Glutamatergic neuron (in vitro differentiated cells): Measurements from ENCODE around the gene MRTFA. TPM values are rescaled to one million over a fixed set of nuclear protein-coding genes. Genes with fewer than 3 reads are reported as not detected.

ENCODE experiments used
- DNase-seq: peaks from one replicate; pipeline ENCODE4 v3.0.0; 2022
- H3K27ac Mint-ChIP-seq: one replicate; pipeline ENCODE4 v1.8.0; 2020; ENCODE audit warnings: mild to moderate bottlenecking, mixed read lengths, inconsistent platforms; ENCODE audit not compliant: unreplicated experiment
- H3K27me3 Mint-ChIP-seq: one replicate; pipeline ENCODE4 v1.8.0; 2020; ENCODE audit warnings: mild to moderate bottlenecking, moderate library complexity, mixed read lengths, inconsistent platforms; ENCODE audit not compliant: unreplicated experiment
- H3K36me3 Mint-ChIP-seq: one replicate; pipeline ENCODE4 v1.8.0; 2020; ENCODE audit warnings: mild to moderate bottlenecking, mixed read lengths, inconsistent platforms; ENCODE audit not compliant: unreplicated experiment
- H3K4me1 Mint-ChIP-seq: one replicate; pipeline ENCODE4 v1.8.0; 2020; ENCODE audit warnings: mild to moderate bottlenecking, low read depth, mixed read lengths, inconsistent platforms; ENCODE audit not compliant: unreplicated experiment
- H3K4me3 Mint-ChIP-seq: one replicate; pipeline ENCODE4 v1.8.0; 2020; ENCODE audit warnings: mild to moderate bottlenecking, mixed read lengths, inconsistent platforms; ENCODE audit not compliant: unreplicated experiment
- H3K9me3 Mint-ChIP-seq: one replicate; pipeline ENCODE4 v1.8.0; 2020; ENCODE audit warnings: mild to moderate bottlenecking, moderate library complexity, mixed read lengths, inconsistent platforms; ENCODE audit not compliant: unreplicated experiment
- CTCF ChIP-seq: fragments of 200-600 bp; sonication (generic); IDR thresholded peaks from one replicate; pipeline ENCODE4 v1.5.0; 2021; ENCODE audit not compliant: partially characterized antibody, unreplicated experiment
- total RNA-seq: library from RNA; stranded (reverse); fragmentation: NEBNext Ultra II Directional; extraction: Animal tissue kit (Norgen Biotek cat#: 25700); gene quantifications from one replicate; pipeline ENCODE4 v1.2.1, GENCODE V29; 2021; ENCODE audit not compliant: unreplicated experiment

Gene MRTFA
- total RNA-seq, 1 donor from 2014 or later, result 91.7 TPM

GRCh38 chr22:40472051-40472450, 164.5 kb downstream of the MRTFA start:
- DNase-seq, result no peak
- no peak overlapping the region for H3K4me3 Mint-ChIP-seq
- H3K9me3 Mint-ChIP-seq, result no peaks in the 10 kb centered on the region
- no peak overlapping the region for H3K27ac Mint-ChIP-seq
- H3K27me3 Mint-ChIP-seq, result peaks cover 1% of the 10 kb centered on the region
- no peaks in the 10 kb centered on the region for H3K36me3 Mint-ChIP-seq
- TF ChIP-seq CTCF, result no peak
- H3K4me1 Mint-ChIP-seq, result peaks cover 11% of the 10 kb centered on the region

DNA sequence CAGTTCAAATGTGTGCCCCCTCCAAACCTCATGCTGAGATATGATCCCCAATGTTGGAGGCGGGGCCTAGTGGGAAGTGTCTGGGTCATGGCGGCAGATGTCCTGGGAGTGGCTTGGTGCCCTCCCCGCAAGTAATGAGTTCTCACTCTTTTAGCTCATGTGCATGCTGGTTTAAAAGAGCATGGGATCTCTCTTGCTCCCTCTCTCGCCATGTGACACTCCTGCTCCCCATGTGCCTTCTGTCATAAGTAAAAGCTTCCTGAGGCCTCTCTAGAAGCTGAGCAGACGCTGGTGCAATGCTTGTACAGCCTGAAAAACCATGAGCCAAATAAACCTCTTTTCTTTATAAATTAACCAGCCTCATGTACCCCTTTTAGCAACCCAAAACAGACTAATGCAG, 167.3 kb downstream of the MRTFA start:
- Mint-ChIP-seq H3K4me3 (no peak overlapping the region), H3K36me3 (no peaks in the 10 kb centered on the region), H3K27ac (peak overlapping the region; percentile 73), H3K4me1 (peaks cover 11% of the 10 kb centered on the region), H3K27me3 (peaks cover 1% of the 10 kb centered on the region), H3K9me3 (no peaks in the 10 kb centered on the region)
- no peak for TF ChIP-seq CTCF
- DNase-seq, result peak; percentile 33

GRCh38 chr22:40468616-40469015, 167.9 kb downstream of the MRTFA start:
- Mint-ChIP-seq H3K27me3 (peaks cover 1% of the 10 kb centered on the region), H3K36me3 (no peaks in the 10 kb centered on the region), H3K4me3 (no peak overlapping the region), H3K27ac (peak overlapping the region; percentile 73), H3K9me3 (no peaks in the 10 kb centered on the region), H3K4me1 (peaks cover 11% of the 10 kb centered on the region)
- no peak for DNase-seq
- no peak for TF ChIP-seq CTCF

- Mint-ChIP-seq H3K4me3 (no peak overlapping the region), H3K36me3 (peaks cover 1% of the 10 kb centered on the region), H3K9me3 (peaks cover under 1% of the 10 kb centered on the region), H3K4me1 (peaks cover 11% of the 10 kb centered on the region), H3K27me3 (peaks cover 1% of the 10 kb centered on the region), H3K27ac (no peak overlapping the region)
- TF ChIP-seq CTCF, result no peak
- DNase-seq, result no peak
Measured at GRCh38 chr22:40466976-40467375, 169.5 kb downstream of the MRTFA start.

GRCh38 chr22:40463683-40464082, 172.8 kb downstream of the MRTFA start:
- Mint-ChIP-seq H3K4me3 (no peak overlapping the region), H3K27ac (no peak overlapping the region), H3K36me3 (peaks cover 5% of the 10 kb centered on the region), H3K9me3 (peaks cover 4% of the 10 kb centered on the region), H3K4me1 (peaks cover 8% of the 10 kb centered on the region), H3K27me3 (peaks cover 2% of the 10 kb centered on the region)
- no peak for TF ChIP-seq CTCF
- DNase-seq, result no peak
